ENCODE results near the gene GRIN1. TPM values are rescaled to one million over a fixed set of nuclear protein-coding genes. Genes with fewer than 3 reads are reported as not detected.
A peak's percentile ranks its signal among the peaks of the same experiment; 100 is the strongest.

Gene GRIN1
- total RNA-seq, 1 donor from 2014 or later, result 0.53 TPM

DNA sequence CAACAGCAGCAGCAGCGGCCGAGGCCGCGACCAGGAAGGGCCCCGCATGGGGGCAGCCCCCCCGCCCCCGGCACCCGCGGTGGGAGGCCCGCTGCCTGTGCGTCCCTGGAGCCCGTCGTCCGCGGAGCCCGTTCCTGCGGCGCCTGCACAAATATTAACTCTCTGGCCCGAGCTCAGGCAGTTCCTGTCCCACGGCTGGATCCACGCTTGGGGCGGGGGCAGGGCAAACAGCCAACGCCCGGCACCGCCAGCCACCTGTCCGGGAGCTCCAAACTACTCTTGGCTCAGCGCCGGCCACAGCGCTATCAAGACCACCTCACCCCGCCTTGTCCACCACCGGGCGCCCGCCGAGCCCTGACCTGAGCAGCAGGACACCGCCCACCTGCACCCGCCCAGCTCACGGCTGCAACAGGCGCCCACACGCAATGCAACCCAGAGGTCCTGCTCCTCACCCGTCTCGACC is 31.0 kb downstream of the GRIN1 start, which contains the start of gene LRRC26:
Gene LRRC26, minus strand, starts transcription at position 156 of the 463 bp plus-strand sequence. Its CDS starts 108 bp downstream, at position 48.
- DNase-seq (ENCODE audit: low read depth) (no peak), FAIRE-seq (no peak)
- Histone ChIP-seq H3K4me3 (ENCODE audit: low read depth, low read length) (peak within 1 kb of the TSS; percentile 24), H3K36me3 (ENCODE audit: control insufficient read depth, insufficient read depth, low read length) (no peaks in the 10 kb centered on the region), H3K27me3 (ENCODE audit: control insufficient read depth, insufficient read depth, low read length) (peaks cover 28% of the 10 kb centered on the region)
- TF ChIP-seq, protein P1, sequence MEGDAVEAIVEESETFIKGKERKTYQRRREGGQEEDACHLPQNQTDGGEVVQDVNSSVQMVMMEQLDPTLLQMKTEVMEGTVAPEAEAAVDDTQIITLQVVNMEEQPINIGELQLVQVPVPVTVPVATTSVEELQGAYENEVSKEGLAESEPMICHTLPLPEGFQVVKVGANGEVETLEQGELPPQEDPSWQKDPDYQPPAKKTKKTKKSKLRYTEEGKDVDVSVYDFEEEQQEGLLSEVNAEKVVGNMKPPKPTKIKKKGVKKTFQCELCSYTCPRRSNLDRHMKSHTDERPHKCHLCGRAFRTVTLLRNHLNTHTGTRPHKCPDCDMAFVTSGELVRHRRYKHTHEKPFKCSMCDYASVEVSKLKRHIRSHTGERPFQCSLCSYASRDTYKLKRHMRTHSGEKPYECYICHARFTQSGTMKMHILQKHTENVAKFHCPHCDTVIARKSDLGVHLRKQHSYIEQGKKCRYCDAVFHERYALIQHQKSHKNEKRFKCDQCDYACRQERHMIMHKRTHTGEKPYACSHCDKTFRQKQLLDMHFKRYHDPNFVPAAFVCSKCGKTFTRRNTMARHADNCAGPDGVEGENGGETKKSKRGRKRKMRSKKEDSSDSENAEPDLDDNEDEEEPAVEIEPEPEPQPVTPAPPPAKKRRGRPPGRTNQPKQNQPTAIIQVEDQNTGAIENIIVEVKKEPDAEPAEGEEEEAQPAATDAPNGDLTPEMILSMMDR (IDR thresholded peaks at IDR 0.05; ENCODE audit: insufficient read depth, low read length, severe bottlenecking), result no peak

DNA sequence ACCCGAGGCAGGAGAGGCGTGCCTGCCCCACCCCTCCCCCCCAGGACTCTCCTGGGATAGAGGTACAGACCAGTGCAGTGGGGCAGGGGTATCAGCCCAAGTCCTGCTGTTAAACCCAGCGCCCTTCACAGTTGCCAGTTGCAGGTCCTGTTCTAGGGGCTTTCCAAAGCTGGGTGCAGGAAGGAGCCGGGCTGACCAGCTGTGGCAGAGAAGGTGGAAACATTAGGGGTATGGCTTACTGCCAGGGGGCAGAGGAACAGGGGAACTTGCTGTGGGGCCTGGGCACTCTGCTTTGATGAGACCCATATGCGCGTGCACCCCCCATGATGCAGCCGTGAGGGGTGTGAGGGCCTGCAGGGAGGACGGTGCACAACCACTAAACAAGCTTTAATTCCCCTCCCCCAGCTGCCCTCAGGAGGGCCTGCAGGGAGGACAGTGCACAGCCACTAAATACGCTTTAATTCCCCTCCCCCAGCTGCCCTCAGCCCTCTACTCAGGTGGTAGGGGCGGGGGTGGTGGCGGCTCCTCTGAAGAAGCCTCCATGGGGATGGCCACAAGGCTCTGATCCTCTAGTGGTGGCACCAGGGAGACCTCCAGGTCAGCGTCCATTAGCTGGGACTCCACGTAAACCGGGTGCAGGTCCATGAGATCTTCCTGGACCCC is 31.7 kb downstream of the GRIN1 start:
- Histone ChIP-seq H3K27me3 (ENCODE audit: control insufficient read depth, insufficient read depth, low read length) (peaks cover 33% of the 10 kb centered on the region), H3K4me3 (ENCODE audit: low read depth, low read length) (no peak overlapping the region), H3K36me3 (ENCODE audit: control insufficient read depth, insufficient read depth, low read length) (no peaks in the 10 kb centered on the region)
- no peak for FAIRE-seq
- TF ChIP-seq, protein P1 (IDR thresholded peaks at IDR 0.05; ENCODE audit: insufficient read depth, low read length, severe bottlenecking), result no peak
- DNase-seq (ENCODE audit: low read depth), result no peak

DNA sequence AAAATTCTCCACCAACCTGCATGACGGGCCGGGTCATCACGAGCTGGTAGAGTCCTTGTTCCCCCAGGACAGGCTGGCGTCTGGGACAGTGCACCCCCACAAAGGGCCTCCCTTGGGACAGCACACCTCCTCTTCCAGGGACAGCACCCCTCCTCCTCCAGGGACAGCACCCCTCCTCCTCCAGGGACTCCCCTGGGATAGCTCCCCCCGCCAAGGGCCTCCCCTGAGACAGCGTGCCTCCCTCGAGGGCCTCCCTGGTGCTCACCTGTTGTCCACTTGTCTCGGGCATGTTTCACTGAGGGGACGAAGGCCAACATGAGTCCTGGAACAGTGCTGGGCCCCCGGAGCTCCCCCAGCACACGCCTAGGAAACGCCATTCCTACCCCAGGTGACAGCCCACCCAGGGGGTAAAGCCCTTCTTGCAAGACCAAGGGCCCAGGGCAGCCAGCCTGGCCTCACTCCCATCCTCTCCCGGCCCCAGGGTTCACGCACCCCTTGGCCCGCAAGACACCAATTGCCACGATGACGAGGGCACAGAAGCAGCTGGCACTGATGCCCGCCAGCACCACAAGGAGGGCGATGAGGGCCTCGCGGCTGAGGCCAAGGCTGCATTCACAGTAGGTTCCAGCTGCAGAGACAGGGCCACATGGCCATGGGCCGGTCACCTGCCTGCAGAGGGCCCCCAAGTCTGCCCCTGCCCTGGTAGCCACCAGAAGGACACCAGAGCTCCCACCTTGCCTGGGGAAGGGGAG is 32.4 kb downstream of the GRIN1 start:
- H3K27me3 ChIP-seq (ENCODE audit: control insufficient read depth, insufficient read depth, low read length), result peaks cover 29% of the 10 kb centered on the region
- no peak for DNase-seq (ENCODE audit: low read depth)
- H3K4me3 ChIP-seq (ENCODE audit: low read depth, low read length), result no peak overlapping the region
- TF ChIP-seq, protein P1 (IDR thresholded peaks at IDR 0.05; ENCODE audit: insufficient read depth, low read length, severe bottlenecking), result no peak
- no peak for FAIRE-seq
- no peaks in the 10 kb centered on the region for H3K36me3 ChIP-seq (ENCODE audit: control insufficient read depth, insufficient read depth, low read length)

DNA sequence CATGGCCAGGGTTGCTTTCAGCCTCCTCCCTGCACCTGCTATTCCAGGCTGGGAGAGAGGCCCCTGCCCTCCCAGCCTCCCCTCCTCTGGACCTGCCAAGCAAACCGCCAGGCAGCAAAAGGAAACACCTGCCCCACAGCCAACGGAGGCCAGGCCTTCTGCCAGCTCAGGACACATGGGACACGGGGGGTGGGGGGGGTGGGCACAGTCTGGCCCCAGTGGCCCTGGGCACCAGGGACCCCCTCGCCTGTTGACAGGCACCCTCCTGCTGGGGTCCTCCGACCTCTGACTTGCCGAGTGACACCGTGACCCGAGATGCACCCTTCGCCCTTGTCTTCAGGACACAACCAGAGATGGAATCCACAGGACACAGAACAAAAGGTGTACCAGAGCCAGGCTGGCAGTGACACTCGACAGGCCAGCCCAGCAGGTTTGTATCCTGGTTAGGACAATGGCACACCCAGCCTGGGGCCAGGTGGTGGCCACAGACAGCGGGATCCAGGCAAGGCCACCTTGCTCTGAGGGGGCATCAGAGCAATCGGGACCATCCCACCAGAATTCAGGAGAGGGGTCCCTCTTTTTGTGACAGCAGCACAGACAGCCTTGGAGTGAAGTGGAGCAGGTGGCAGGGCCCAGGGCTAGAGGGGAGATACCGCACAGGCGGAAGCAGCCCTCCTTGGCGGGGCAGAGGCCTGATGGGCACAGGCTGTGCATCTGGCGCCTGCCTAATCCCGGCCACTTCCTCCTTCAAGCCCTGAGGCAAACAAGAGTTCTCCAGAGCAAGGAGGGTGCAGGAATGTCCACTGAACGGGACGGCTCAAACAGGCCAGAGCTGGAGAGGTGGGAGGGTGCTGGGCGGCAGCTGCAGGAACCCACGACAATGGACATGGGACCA is 34.2 kb downstream of the GRIN1 start:
- no peak for DNase-seq (ENCODE audit: low read depth)
- Histone ChIP-seq H3K27me3 (ENCODE audit: control insufficient read depth, insufficient read depth, low read length) (peaks cover 23% of the 10 kb centered on the region), H3K4me3 (ENCODE audit: low read depth, low read length) (no peak overlapping the region), H3K36me3 (ENCODE audit: control insufficient read depth, insufficient read depth, low read length) (no peaks in the 10 kb centered on the region)
- TF ChIP-seq, protein P1 (IDR thresholded peaks at IDR 0.05; ENCODE audit: insufficient read depth, low read length, severe bottlenecking), result no peak
- FAIRE-seq, result no peak

DNA sequence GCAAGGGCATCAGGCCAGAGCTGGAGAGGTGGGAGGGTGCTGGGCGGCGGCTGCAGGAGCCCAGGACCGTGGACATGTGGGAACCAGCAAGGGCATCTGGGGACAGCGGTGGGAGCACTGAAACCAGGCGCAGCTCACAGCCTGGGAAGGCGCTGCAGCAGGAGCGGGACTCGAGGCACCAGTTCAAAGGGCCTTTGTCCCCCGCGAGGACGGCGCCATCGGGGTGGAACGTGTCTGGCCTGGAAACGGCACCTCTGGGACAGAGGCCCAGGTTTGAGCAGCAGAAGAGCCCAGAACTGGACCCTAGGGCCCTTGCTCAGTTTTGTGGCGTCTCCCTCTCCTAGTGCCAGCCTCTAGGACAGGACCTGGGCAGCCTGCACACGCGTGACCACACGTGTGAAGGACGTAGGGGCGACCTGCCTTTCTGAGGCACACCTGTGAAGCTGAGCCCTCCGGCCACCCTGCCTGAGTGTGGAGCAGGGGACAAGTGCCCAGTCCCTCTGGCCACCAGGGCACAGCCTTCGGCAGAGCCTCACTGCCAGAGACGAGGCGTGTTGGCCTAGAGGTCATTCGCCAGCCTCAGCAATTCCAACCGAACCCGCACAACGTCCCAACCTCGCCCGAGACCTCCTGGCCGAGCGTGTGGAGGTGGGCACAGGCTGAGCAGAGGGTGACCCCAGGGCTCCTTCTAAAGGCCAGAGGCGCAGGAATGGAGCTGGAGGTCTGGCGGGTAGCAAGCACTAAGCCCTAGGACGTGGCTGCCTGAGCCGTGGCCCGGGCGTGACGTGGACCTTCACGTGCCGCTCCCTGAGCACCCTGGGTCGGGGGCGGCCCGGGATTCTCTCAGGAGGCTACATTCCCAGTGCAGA is 35.1 kb downstream of the GRIN1 start:
- DNase-seq (ENCODE audit: low read depth), result no peak
- no peak for FAIRE-seq
- H3K36me3 ChIP-seq (ENCODE audit: control insufficient read depth, insufficient read depth, low read length), result no peaks in the 10 kb centered on the region
- H3K27me3 ChIP-seq (ENCODE audit: control insufficient read depth, insufficient read depth, low read length), result peaks cover 22% of the 10 kb centered on the region
- TF ChIP-seq, protein P1 (IDR thresholded peaks at IDR 0.05; ENCODE audit: insufficient read depth, low read length, severe bottlenecking), result no peak
- H3K4me3 ChIP-seq (ENCODE audit: low read depth, low read length), result no peak overlapping the region
